Immature natural killer cell (primary cell): ENCODE measurements around the gene ZNF670. TPM values are rescaled to one million over a fixed set of nuclear protein-coding genes. Genes with fewer than 3 reads are reported as not detected.
"Not testable (repeated sequence)": the region's sequence is repeated elsewhere in the genome, so short reads cannot be mapped to it uniquely, and the experiment has no call there.

Source experiments
- DNase-seq, 3 donors: peaks; one replicate each; pipeline ENCODE4 v3.0.0; 2022; ENCODE audit warnings: mixed read lengths in 1 of 3
- H3K27ac Mint-ChIP-seq, 6 donors: one replicate each; pipeline ENCODE4 v1.8.0; 2020; ENCODE audit warnings: mixed read lengths in 6 of 6, mild to moderate bottlenecking in 5 of 6, inconsistent platforms in 4 of 6, moderate library complexity in 3 of 6
- H3K27me3 Mint-ChIP-seq, 3 donors: one replicate each; pipeline ENCODE4 v1.8.0; 2020 to 2021; ENCODE audit warnings: low read depth in 3 of 3, mild to moderate bottlenecking in 3 of 3, mixed read lengths in 3 of 3, moderate library complexity in 3 of 3, inconsistent platforms in 1 of 3
- H3K36me3 Mint-ChIP-seq, 3 donors: one replicate each; pipeline ENCODE4 v1.8.0; 2020; ENCODE audit warnings: mixed read lengths in 3 of 3, inconsistent platforms in 2 of 3, mild to moderate bottlenecking in 2 of 3
- H3K4me1 Mint-ChIP-seq, 2 donors: one replicate each; pipeline ENCODE4 v1.8.0; 2020; ENCODE audit warnings: inconsistent platforms in 2 of 2, mild to moderate bottlenecking in 2 of 2, mixed read lengths in 2 of 2, moderate library complexity in 1 of 2
- H3K4me3 Mint-ChIP-seq, 5 donors: one replicate each; pipeline ENCODE4 v1.8.0; 2020; ENCODE audit warnings: mild to moderate bottlenecking in 5 of 5, mixed read lengths in 5 of 5, inconsistent platforms in 3 of 5, moderate library complexity in 3 of 5
- H3K9me3 Mint-ChIP-seq, 6 donors: one replicate each; pipeline ENCODE4 v1.8.0; 2020; ENCODE audit warnings: mild to moderate bottlenecking in 6 of 6, mixed read lengths in 6 of 6, inconsistent platforms in 4 of 6, moderate library complexity in 3 of 6
- polyA plus RNA-seq, 3 donors: library from polyadenylated mRNA; unstranded; fragments of 300-500 nt; fragmentation: Illumina TruSeq; gene quantifications; one replicate each; pipeline ENCODE4 v1.2.3, GENCODE V29; 2021

The ZNF670 gene
- polyA plus RNA-seq = 1 to 10 TPM in 1 of 3 donors, under 1 TPM in 1, not detected in 1; 0.88 to 1.1 TPM

GRCh38 chr1:247078258-247079140 is at the start of gene ZNF670:
ZNF670 (minus strand) TSS chr1:247078811; CDS start chr1:247078596, 215 bp downstream.
- H3K4me3 Mint-ChIP-seq = peak within 1 kb of the TSS; percentile 88 to 94 (median 91)
- H3K4me1 Mint-ChIP-seq = peaks cover 29 to 33% of the 10 kb centered on the region in 2 donors
- H3K36me3 Mint-ChIP-seq = no peaks in the 10 kb centered on the region

GRCh38 chr1:247127519-247128282 is 49.1 kb upstream of the ZNF670 start:
- Mint-ChIP-seq H3K4me3 (peak overlapping the region; percentile 84 to 95 (median 90)), H3K27ac (peak overlapping the region; percentile 70 to 92 (median 77)), H3K27me3 (peaks cover 2 to 10% (median 7%) of the 10 kb centered on the region in 3 donors), H3K4me1 (peaks cover 8 to 14% of the 10 kb centered on the region in 2 donors), H3K9me3 (peaks cover 8 to 22% (median 11%) of the 10 kb centered on the region in 6 donors), H3K36me3 (peaks cover 14 to 26% (median 23%) of the 10 kb centered on the region in 3 donors)
- not testable (repeated sequence) for DNase-seq

More at GRCh38 chr1:247078258-247079140, at the start of gene ZNF670:
- peak; percentile 66 to 72 (median 69) for DNase-seq
- H3K9me3 Mint-ChIP-seq = peaks cover 0 to 3% (median 0%) of the 10 kb centered on the region in 6 donors
- H3K27ac Mint-ChIP-seq = peak within 1 kb of the TSS; percentile 44 to 84 (median 74)
- peaks cover 7 to 8% (median 8%) of the 10 kb centered on the region in 3 donors for H3K27me3 Mint-ChIP-seq

DNA sequence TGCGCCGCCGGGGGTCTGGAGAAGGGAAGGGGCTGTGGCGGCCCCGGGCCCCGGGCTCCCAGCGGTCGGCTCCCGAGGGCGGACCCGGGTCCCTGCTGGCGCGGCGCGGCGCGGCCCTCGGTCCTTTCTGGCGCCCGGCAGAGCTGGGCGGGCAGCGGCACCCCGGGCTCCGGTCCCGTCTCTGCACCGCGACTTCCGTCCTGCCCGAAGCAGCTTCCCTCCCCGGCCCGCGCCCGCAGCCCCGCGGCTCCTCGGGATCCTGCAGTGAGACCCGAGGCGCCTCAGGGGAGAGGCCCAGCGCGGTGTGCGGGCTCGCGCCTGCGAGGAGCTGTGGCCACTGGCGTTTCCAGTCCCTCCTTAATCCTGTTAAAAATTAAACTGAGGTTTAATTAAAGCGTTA is 48.0 kb upstream of the ZNF670 start:
- not testable (repeated sequence) for DNase-seq, H3K27ac Mint-ChIP-seq, H3K4me3 Mint-ChIP-seq, H3K27me3 Mint-ChIP-seq
- peaks cover 0 to 12% (median 6%) of the 10 kb centered on the region in 6 donors for H3K9me3 Mint-ChIP-seq
- peaks cover 5 to 15% (median 14%) of the 10 kb centered on the region in 3 donors for H3K36me3 Mint-ChIP-seq
- peaks cover 8 to 12% of the 10 kb centered on the region in 2 donors for H3K4me1 Mint-ChIP-seq

GRCh38 chr1:247126166-247126565 is 47.6 kb upstream of the ZNF670 start:
- H3K27ac Mint-ChIP-seq, H3K27me3 Mint-ChIP-seq, DNase-seq, H3K4me3 Mint-ChIP-seq: not testable (repeated sequence)
- peaks cover 0 to 12% (median 6%) of the 10 kb centered on the region in 6 donors for H3K9me3 Mint-ChIP-seq
- H3K36me3 Mint-ChIP-seq = peaks cover 5 to 14% (median 13%) of the 10 kb centered on the region in 3 donors
- H3K4me1 Mint-ChIP-seq = peaks cover 8 to 12% of the 10 kb centered on the region in 2 donors

GRCh38 chr1:247121382-247121781 is 42.8 kb upstream of the ZNF670 start:
- no peak overlapping the region for H3K4me3 Mint-ChIP-seq
- H3K4me1 Mint-ChIP-seq = no peaks in the 10 kb centered on the region
- H3K27ac Mint-ChIP-seq = no peak overlapping the region

DNA sequence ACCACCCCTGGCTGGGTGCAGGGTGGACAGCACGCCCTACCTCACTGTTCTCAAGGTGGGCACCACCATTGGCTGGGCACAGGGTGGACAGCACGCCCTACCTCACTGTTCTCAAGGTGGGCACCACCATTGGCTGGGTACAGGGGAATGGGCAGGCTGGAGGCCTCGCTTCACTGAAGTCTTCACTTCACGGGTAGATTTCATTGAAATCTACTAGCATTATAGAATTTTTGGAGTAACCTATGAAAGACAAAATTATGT is 41.7 kb upstream of the ZNF670 start:
- not testable (repeated sequence) for DNase-seq, H3K27me3 Mint-ChIP-seq, H3K27ac Mint-ChIP-seq, H3K4me3 Mint-ChIP-seq, H3K9me3 Mint-ChIP-seq, H3K36me3 Mint-ChIP-seq, H3K4me1 Mint-ChIP-seq

More at GRCh38 chr1:247121382-247121781, 42.8 kb upstream of the ZNF670 start:
- H3K27me3 Mint-ChIP-seq = peaks cover 0 to 7% (median 2%) of the 10 kb centered on the region in 3 donors
- no peaks in the 10 kb centered on the region for H3K36me3 Mint-ChIP-seq
- no peak for DNase-seq
- peaks cover 0 to 4% (median 0%) of the 10 kb centered on the region in 6 donors for H3K9me3 Mint-ChIP-seq

DNA sequence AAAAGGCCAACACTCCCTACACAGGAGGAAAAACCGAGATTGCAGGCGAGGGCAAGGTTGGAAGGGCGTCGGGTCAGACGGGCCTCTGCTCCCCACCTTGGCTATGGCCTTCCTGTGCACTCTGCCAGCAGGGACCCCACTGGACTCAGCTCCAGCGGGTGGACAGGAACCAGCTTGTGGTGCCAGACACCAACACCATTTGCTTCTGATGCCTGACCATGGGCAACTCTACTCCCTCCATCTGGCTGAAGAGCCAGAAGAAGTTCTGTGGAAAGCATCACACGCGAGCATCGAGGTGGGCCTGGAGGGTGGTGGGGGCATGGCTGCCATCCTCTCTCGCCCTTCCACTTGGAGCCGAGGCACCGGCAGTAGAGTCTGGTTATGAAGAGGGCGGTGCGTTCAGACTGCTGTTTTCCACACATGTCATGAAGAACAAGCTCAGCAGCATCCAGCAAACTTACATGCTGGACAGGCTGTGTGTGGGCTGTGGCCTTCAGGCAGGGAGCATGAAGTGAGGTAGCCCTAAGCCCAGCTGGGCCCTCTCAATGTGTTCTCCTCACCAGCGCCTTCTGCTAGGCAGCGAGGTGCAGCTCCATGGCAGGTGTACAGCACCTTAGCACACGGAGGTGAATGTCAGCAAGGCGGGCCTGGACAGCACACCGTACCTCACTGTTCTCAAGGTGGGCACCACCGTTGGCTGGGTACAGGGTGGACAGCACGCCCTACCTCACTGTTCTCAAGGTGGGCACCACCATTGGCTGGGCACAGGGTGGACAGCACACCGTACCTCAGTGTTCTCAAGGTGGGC is 41.2 kb upstream of the ZNF670 start:
- Mint-ChIP-seq H3K4me1 (peaks cover 0 to 2% of the 10 kb centered on the region in 2 donors), H3K36me3 (no peaks in the 10 kb centered on the region), H3K9me3 (peaks cover 0 to 4% (median 0%) of the 10 kb centered on the region in 6 donors), H3K27ac (no peak overlapping the region), H3K4me3 (no peak overlapping the region), H3K27me3 (peaks cover 3 to 7% (median 5%) of the 10 kb centered on the region in 3 donors)
- no peak for DNase-seq

GRCh38 chr1:247118946-247119446 is 40.4 kb upstream of the ZNF670 start:
- DNase-seq = peak in 1 of 3 donors; percentile 23
- H3K27ac Mint-ChIP-seq = no peak overlapping the region
- H3K4me3 Mint-ChIP-seq = no peak overlapping the region
- no peaks in the 10 kb centered on the region for H3K36me3 Mint-ChIP-seq
- peaks cover 0 to 4% (median 0%) of the 10 kb centered on the region in 6 donors for H3K9me3 Mint-ChIP-seq
- H3K4me1 Mint-ChIP-seq = peaks cover 0 to 2% of the 10 kb centered on the region in 2 donors
- H3K27me3 Mint-ChIP-seq = peaks cover 5 to 7% (median 7%) of the 10 kb centered on the region in 3 donors

GRCh38 chr1:247115545-247115944 is 36.9 kb upstream of the ZNF670 start:
- Mint-ChIP-seq H3K4me3 (no peak overlapping the region), H3K4me1 (peaks cover 6 to 10% of the 10 kb centered on the region in 2 donors), H3K9me3 (no peaks in the 10 kb centered on the region), H3K27ac (no peak overlapping the region), H3K27me3 (peaks cover 10 to 12% (median 12%) of the 10 kb centered on the region in 3 donors), H3K36me3 (no peaks in the 10 kb centered on the region)
- no peak for DNase-seq

DNA sequence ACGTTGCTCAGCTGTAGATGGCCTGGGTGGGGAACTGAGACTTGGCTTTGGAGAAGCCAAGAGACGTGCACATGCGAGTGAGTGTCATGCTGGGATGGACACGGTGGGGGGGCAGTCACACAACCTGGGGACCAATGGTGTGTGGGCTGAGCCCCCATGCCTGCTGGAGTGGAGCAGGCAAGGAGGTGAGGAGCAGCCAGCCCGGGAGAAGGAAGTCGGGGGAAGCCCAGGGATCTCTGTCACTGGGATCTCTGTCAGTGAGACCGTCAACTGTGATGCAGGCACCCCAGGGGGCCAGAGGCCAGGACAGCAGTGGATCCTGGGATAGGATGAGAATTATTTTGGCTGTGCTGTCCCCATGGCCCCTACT is 36.5 kb upstream of the ZNF670 start:
- H3K27ac Mint-ChIP-seq = no peak overlapping the region
- peaks cover 10 to 12% (median 12%) of the 10 kb centered on the region in 3 donors for H3K27me3 Mint-ChIP-seq
- no peaks in the 10 kb centered on the region for H3K9me3 Mint-ChIP-seq
- DNase-seq = no peak
- H3K36me3 Mint-ChIP-seq = no peaks in the 10 kb centered on the region
- H3K4me3 Mint-ChIP-seq = no peak overlapping the region
- peaks cover 7 to 11% of the 10 kb centered on the region in 2 donors for H3K4me1 Mint-ChIP-seq

DNA sequence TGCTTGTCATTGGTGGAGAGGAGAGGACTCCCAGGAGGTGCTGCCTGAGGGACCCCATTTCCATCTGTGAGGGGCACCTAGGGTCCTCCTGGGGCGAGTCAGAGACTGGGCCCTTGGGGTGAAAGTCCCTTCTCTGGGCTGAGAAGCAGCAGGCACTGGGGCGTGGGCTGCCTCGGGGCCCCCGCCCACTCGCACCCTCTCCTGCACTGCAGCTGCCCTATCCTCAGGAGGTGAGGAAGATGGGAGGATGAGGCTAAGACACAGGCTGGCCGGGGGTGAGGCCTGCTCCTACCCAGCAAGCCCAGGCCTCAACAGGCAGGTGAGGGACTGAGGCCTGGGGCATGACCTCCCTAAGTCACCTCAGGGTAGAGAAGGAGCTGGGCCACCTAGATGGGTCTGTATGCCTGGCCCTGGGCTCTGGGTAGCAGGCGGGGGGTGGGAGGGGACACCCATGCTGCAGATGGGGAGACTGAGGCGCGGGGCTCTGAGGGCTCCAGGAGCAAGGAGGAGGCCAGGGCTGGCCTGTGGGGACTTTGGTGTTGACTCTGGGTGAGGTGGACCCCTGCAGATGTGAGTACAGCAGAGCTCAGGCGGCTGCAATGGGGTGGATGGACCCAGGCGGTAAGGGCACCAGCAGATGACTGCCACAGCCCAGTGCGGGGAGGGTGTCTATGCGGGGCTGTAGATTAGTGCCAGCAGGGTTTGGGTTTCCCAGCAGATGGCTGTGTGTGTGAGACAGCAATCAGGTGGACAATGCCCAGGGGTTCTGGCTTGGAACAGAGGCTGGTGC is 35.9 kb upstream of the ZNF670 start:
- Mint-ChIP-seq H3K4me3 (no peak overlapping the region), H3K9me3 (no peaks in the 10 kb centered on the region), H3K27ac (no peak overlapping the region), H3K4me1 (peaks cover 12% of the 10 kb centered on the region in 2 donors), H3K27me3 (peaks cover 12 to 17% (median 15%) of the 10 kb centered on the region in 3 donors), H3K36me3 (peaks cover 0 to 4% (median 0%) of the 10 kb centered on the region in 3 donors)
- no peak for DNase-seq

- Mint-ChIP-seq H3K4me1 (peaks cover 12 to 13% of the 10 kb centered on the region in 2 donors), H3K9me3 (no peaks in the 10 kb centered on the region), H3K4me3 (peak overlapping the region in 1 of 5 donors; percentile 18), H3K36me3 (peaks cover 0 to 4% (median 0%) of the 10 kb centered on the region in 3 donors), H3K27me3 (peaks cover 12 to 19% (median 15%) of the 10 kb centered on the region in 3 donors), H3K27ac (no peak overlapping the region)
- no peak for DNase-seq
Observed at GRCh38 chr1:247113733-247114271, 35.2 kb upstream of the ZNF670 start.
